ENCODE data around the gene MAP1LC3B2. TPM values are rescaled to one million over a fixed set of nuclear protein-coding genes. Genes with fewer than 3 reads are reported as not detected.
"Not testable (repeated sequence)": the region's sequence is repeated elsewhere in the genome, so short reads cannot be mapped to it uniquely, and the experiment has no call there.

Gene MAP1LC3B2
- total RNA-seq, 2 experiments from 2014 or later: 0.54 to 1.7 TPM

GRCh38 chr12:116575754-116576153, 16.6 kb downstream of the MAP1LC3B2 start:
- H3K36me3 Mint-ChIP-seq; H3K9me3 Mint-ChIP-seq (ENCODE audit: low read depth); H3K27ac Mint-ChIP-seq; H3K27me3 Mint-ChIP-seq; H3K4me3 Mint-ChIP-seq; ATAC-seq; H3K4me1 Mint-ChIP-seq; CTCF ChIA-PET; DNase-seq: not testable (repeated sequence)

GRCh38 chr12:116577154-116577561, 18.0 kb downstream of the MAP1LC3B2 start:
- H3K4me3 Mint-ChIP-seq: no peak overlapping the region
- ATAC-seq (no peak), DNase-seq (no peak)
- H3K4me1 Mint-ChIP-seq: no peaks in the 10 kb centered on the region
- no peaks in the 10 kb centered on the region for H3K9me3 Mint-ChIP-seq (ENCODE audit: low read depth)
- CTCF ChIA-PET: interaction anchor here (1.2 to 1.5 kb wide), 2 partner anchors 10 to 17 kb away, joined by 3 to 5 read pairs; partner anchors contain the start of gene MAP1LC3B2
- H3K27ac Mint-ChIP-seq: no peak overlapping the region
- no peaks in the 10 kb centered on the region for H3K36me3 Mint-ChIP-seq
- peaks cover 5% of the 10 kb centered on the region for H3K27me3 Mint-ChIP-seq

GRCh38 chr12:116578051-116578450, 18.9 kb downstream of the MAP1LC3B2 start:
- ATAC-seq (no peak), DNase-seq (no peak)
- Mint-ChIP-seq H3K4me3 (no peak overlapping the region), H3K27me3 (peaks cover 5% of the 10 kb centered on the region), H3K36me3 (no peaks in the 10 kb centered on the region), H3K4me1 (no peaks in the 10 kb centered on the region), H3K27ac (no peak overlapping the region), H3K9me3 (ENCODE audit: low read depth) (no peaks in the 10 kb centered on the region)
- CTCF ChIA-PET: interaction anchor here (1.5 kb wide), 1 partner anchor 18 kb away, joined by 5 read pairs; the partner anchor contains the start of gene MAP1LC3B2

- Mint-ChIP-seq H3K4me1 (no peaks in the 10 kb centered on the region), H3K27ac (no peak overlapping the region), H3K36me3 (no peaks in the 10 kb centered on the region), H3K27me3 (peaks cover 5% of the 10 kb centered on the region), H3K4me3 (no peak overlapping the region), H3K9me3 (ENCODE audit: low read depth) (peaks cover 11% of the 10 kb centered on the region)
- DNase-seq: no peak
- no peak for ATAC-seq
- CTCF ChIA-PET: no interaction called here
These were observed 23.4 kb downstream of the MAP1LC3B2 start for GRCh38 chr12:116582610-116583009.

- H3K27ac Mint-ChIP-seq: no peak overlapping the region
- no peaks in the 10 kb centered on the region for H3K36me3 Mint-ChIP-seq
- H3K4me3 Mint-ChIP-seq: no peak overlapping the region
- peaks cover 11% of the 10 kb centered on the region for H3K9me3 Mint-ChIP-seq (ENCODE audit: low read depth)
- CTCF ChIA-PET: no interaction called here
- ATAC-seq (no peak), DNase-seq (no peak)
- H3K27me3 Mint-ChIP-seq: no peaks in the 10 kb centered on the region
- no peaks in the 10 kb centered on the region for H3K4me1 Mint-ChIP-seq
These were observed 24.0 kb downstream of the MAP1LC3B2 start for GRCh38 chr12:116583129-116583694.

- ATAC-seq: no peak
- CTCF ChIA-PET: interaction anchor here (1.1 to 2.1 kb wide), 2 partner anchors 11 to 12 kb away, joined by 3 to 6 read pairs; no protein-coding TSS in a partner anchor
- H3K9me3 Mint-ChIP-seq (ENCODE audit: low read depth): peaks cover 11% of the 10 kb centered on the region
These were observed 28.1 kb downstream of the MAP1LC3B2 start for GRCh38 chr12:116587270-116587669.

GRCh38 chr12:116588390-116589028, 29.3 kb downstream of the MAP1LC3B2 start:
- Mint-ChIP-seq H3K36me3 (no peaks in the 10 kb centered on the region), H3K4me3 (no peak overlapping the region), H3K4me1 (peaks cover 10% of the 10 kb centered on the region), H3K9me3 (ENCODE audit: low read depth) (peaks cover 11% of the 10 kb centered on the region), H3K27ac (no peak overlapping the region), H3K27me3 (no peaks in the 10 kb centered on the region)
- CTCF ChIA-PET: no interaction called here
- ATAC-seq (no peak), DNase-seq (no peak)

More at GRCh38 chr12:116587270-116587669, 28.1 kb downstream of the MAP1LC3B2 start:
- DNase-seq: no peak
- H3K4me3 Mint-ChIP-seq: no peak overlapping the region
- peaks cover 4% of the 10 kb centered on the region for H3K4me1 Mint-ChIP-seq
- H3K36me3 Mint-ChIP-seq: no peaks in the 10 kb centered on the region
- H3K27me3 Mint-ChIP-seq: no peaks in the 10 kb centered on the region
- no peak overlapping the region for H3K27ac Mint-ChIP-seq

GRCh38 chr12:116589581-116589980, 30.4 kb downstream of the MAP1LC3B2 start:
- Mint-ChIP-seq H3K4me3 (no peak overlapping the region), H3K36me3 (no peaks in the 10 kb centered on the region), H3K9me3 (ENCODE audit: low read depth) (peaks cover 7% of the 10 kb centered on the region), H3K27me3 (no peaks in the 10 kb centered on the region), H3K27ac (no peak overlapping the region), H3K4me1 (peaks cover 17% of the 10 kb centered on the region)
- CTCF ChIA-PET: no interaction called here
- ATAC-seq (no peak), DNase-seq (no peak)

GRCh38 chr12:116590561-116590960, 31.4 kb downstream of the MAP1LC3B2 start:
- CTCF ChIA-PET: no interaction called here
- ATAC-seq (no peak), DNase-seq (no peak)
- Mint-ChIP-seq H3K27ac (no peak overlapping the region), H3K9me3 (ENCODE audit: low read depth) (peaks cover 6% of the 10 kb centered on the region), H3K4me3 (no peak overlapping the region), H3K4me1 (peaks cover 21% of the 10 kb centered on the region), H3K36me3 (no peaks in the 10 kb centered on the region), H3K27me3 (no peaks in the 10 kb centered on the region)

- Mint-ChIP-seq H3K27me3 (no peaks in the 10 kb centered on the region), H3K27ac (no peak overlapping the region), H3K4me1 (peaks cover 21% of the 10 kb centered on the region), H3K4me3 (no peak overlapping the region), H3K36me3 (no peaks in the 10 kb centered on the region), H3K9me3 (ENCODE audit: low read depth) (peaks cover 4% of the 10 kb centered on the region)
- CTCF ChIA-PET: no interaction called here
- no peak for DNase-seq
- no peak for ATAC-seq
These were observed 32.9 kb downstream of the MAP1LC3B2 start for GRCh38 chr12:116591855-116592637.

- H3K27me3 Mint-ChIP-seq: no peaks in the 10 kb centered on the region
- peaks cover 21% of the 10 kb centered on the region for H3K4me1 Mint-ChIP-seq
- H3K36me3 Mint-ChIP-seq: no peaks in the 10 kb centered on the region
- no peak overlapping the region for H3K4me3 Mint-ChIP-seq
- DNase-seq: no peak
- CTCF ChIA-PET: no interaction called here
- ATAC-seq: no peak
- no peaks in the 10 kb centered on the region for H3K9me3 Mint-ChIP-seq (ENCODE audit: low read depth)
- no peak overlapping the region for H3K27ac Mint-ChIP-seq
These were observed 33.5 kb downstream of the MAP1LC3B2 start for GRCh38 chr12:116592731-116593130.

- Mint-ChIP-seq H3K4me3 (no peak overlapping the region), H3K9me3 (ENCODE audit: low read depth) (no peaks in the 10 kb centered on the region), H3K27ac (peak overlapping the region; percentile 63), H3K36me3 (no peaks in the 10 kb centered on the region), H3K4me1 (peaks cover 21% of the 10 kb centered on the region), H3K27me3 (peaks cover 5% of the 10 kb centered on the region)
- peak; percentile 82 for DNase-seq
- CTCF ChIA-PET: interaction anchor here (0.6 kb wide), 1 partner anchor 89 kb away, joined by 4 read pairs; no protein-coding TSS in a partner anchor
- ATAC-seq: peak; percentile 89
These were observed 35.3 kb downstream of the MAP1LC3B2 start for GRCh38 chr12:116594325-116595038.

GRCh38 chr12:116595186-116595585, 36.0 kb downstream of the MAP1LC3B2 start:
- Mint-ChIP-seq H3K9me3 (ENCODE audit: low read depth) (no peaks in the 10 kb centered on the region), H3K4me1 (peaks cover 23% of the 10 kb centered on the region), H3K27me3 (peaks cover 5% of the 10 kb centered on the region), H3K36me3 (no peaks in the 10 kb centered on the region), H3K27ac (no peak overlapping the region), H3K4me3 (no peak overlapping the region)
- DNase-seq (no peak), ATAC-seq (no peak)
- CTCF ChIA-PET: no interaction called here

Measured in activated CD8-positive, alpha-beta memory T cell treated with anti-CD3 and anti-CD28 coated beads, Interleukin-2, amount 10 ng/mL, durations not matched to agents 7 days and 5 days (primary cell).